GM23338 (cell line): ENCODE measurements around the gene PRDM2. TPM values are rescaled to one million over a fixed set of nuclear protein-coding genes. Genes with fewer than 3 reads are reported as not detected.

ENCODE experiments used
- ATAC-seq: fragments of 200-7000 bp; cut with Tn5 transposase; 3 replicates; pipeline ENCODE4 v1.9.1; 2020
- DNase-seq: peaks from one replicate; pipeline ENCODE4 v3.0.0-alpha.2; 2015; ENCODE audit warnings: low spot score
- H2AFZ ChIP-seq: fragments of 200-600 bp; sonication (generic); 2 replicates; pipeline ENCODE4 v1.8.0; 2016; ENCODE audit warnings: antibody characterized with exemption, mild to moderate bottlenecking, moderate library complexity
- H3F3A ChIP-seq: fragments of 200-600 bp; sonication (generic); replicated peaks from 2 replicates; pipeline ENCODE4 v1.8.0; 2017; ENCODE audit warnings: antibody characterized with exemption, mixed run types, low read depth
- H3K27ac ChIP-seq: fragments of 200-600 bp; sonication (generic); 2 replicates; pipeline ENCODE4 v1.6.1; 2016; ENCODE audit warnings: low read depth
- H3K27me3 ChIP-seq: fragments of 200-600 bp; sonication (generic); 2 replicates; pipeline ENCODE4 v1.8.0; 2016; ENCODE audit warnings: mild to moderate bottlenecking, mixed run types, moderate library complexity; ENCODE audit not compliant: insufficient read depth
- H3K36me3 ChIP-seq: fragments of 200-600 bp; sonication (generic); 2 replicates; pipeline ENCODE4 v1.8.0; 2016; ENCODE audit warnings: mild to moderate bottlenecking; ENCODE audit not compliant: insufficient read depth
- H3K4me1 ChIP-seq: fragments of 200-600 bp; sonication (generic); 2 replicates; pipeline ENCODE4 v1.8.0; 2016; ENCODE audit warnings: mild to moderate bottlenecking, moderate library complexity; ENCODE audit not compliant: insufficient read depth
- H3K4me2 ChIP-seq: fragments of 200-600 bp; sonication (generic); 2 replicates; pipeline ENCODE4 v1.7.1; 2017; ENCODE audit warnings: mixed run types
- H3K4me3 ChIP-seq: fragments of 200-600 bp; sonication (generic); 2 replicates; pipeline ENCODE4 v1.6.1; 2016; ENCODE audit warnings: mixed run types
- H3K79me2 ChIP-seq: fragments of 200-600 bp; sonication (generic); replicated peaks from 2 replicates; pipeline ENCODE4 v1.8.0; 2017; ENCODE audit warnings: mild to moderate bottlenecking; ENCODE audit not compliant: insufficient read depth
- H3K9me2 ChIP-seq: fragments of 200-600 bp; sonication (generic); 2 replicates; pipeline ENCODE4 v1.8.0; 2017; ENCODE audit not compliant: insufficient read depth
- H4K20me1 ChIP-seq: fragments of 200-600 bp; sonication (generic); replicated peaks from 2 replicates; pipeline ENCODE4 v1.8.0; 2017; ENCODE audit warnings: mild to moderate bottlenecking; ENCODE audit not compliant: insufficient read depth
- H3K27ac Mint-ChIP-seq: 2 replicates; pipeline ENCODE4 v1.8.0; 2020; ENCODE audit warnings: inconsistent platforms, mild to moderate bottlenecking, moderate library complexity, mixed read lengths
- H3K27me3 Mint-ChIP-seq: 3 replicates; pipeline ENCODE4 v1.8.0; 2022; ENCODE audit warnings: low read depth, mild to moderate bottlenecking, moderate library complexity, mixed read lengths, inconsistent platforms; ENCODE audit not compliant: insufficient read depth, poor library complexity
- H3K36me3 Mint-ChIP-seq: 3 replicates; pipeline ENCODE4 v1.8.0; 2021; ENCODE audit warnings: low read depth, mild to moderate bottlenecking, inconsistent platforms, moderate library complexity, mixed read lengths
- H3K4me1 Mint-ChIP-seq: 3 replicates; pipeline ENCODE4 v1.8.0; 2020; ENCODE audit warnings: mild to moderate bottlenecking, inconsistent platforms, mixed read lengths
- H3K4me3 Mint-ChIP-seq: 3 replicates; pipeline ENCODE4 v1.8.0; 2021; ENCODE audit warnings: moderate library complexity, mild to moderate bottlenecking, inconsistent platforms, mixed read lengths
- H3K9me3 Mint-ChIP-seq: 3 replicates; pipeline ENCODE4 v1.8.0; 2020; ENCODE audit warnings: moderate library complexity, mild to moderate bottlenecking, inconsistent platforms, mixed read lengths
- CREB1 ChIP-seq: fragments of 250-450 bp; sonication (Bioruptor Pico); IDR thresholded peaks from 2 replicates; pipeline ENCODE4 v1.5.0; 2020; ENCODE audit warnings: low read depth, mild to moderate bottlenecking, moderate library complexity
- EZH2 ChIP-seq: fragments of 200-600 bp; sonication (generic); IDR thresholded peaks from one replicate; pipeline ENCODE4 v1.8.0; 2017; ENCODE audit warnings: antibody characterized with exemption, mild to moderate bottlenecking, low read depth; ENCODE audit not compliant: unreplicated experiment
- EZH2phosphoT487 ChIP-seq: fragments of 200-600 bp; sonication (generic); IDR thresholded peaks from one replicate; pipeline ENCODE4 v1.8.1; 2018; ENCODE audit warnings: antibody characterized with exemption; ENCODE audit not compliant: unreplicated experiment
- JUNB ChIP-seq: IDR thresholded peaks from one replicate; pipeline ENCODE4 v1.6.1; 2016; ENCODE audit warnings: antibody characterized with exemption; ENCODE audit not compliant: unreplicated experiment
- NANOG ChIP-seq: IDR thresholded peaks from 2 replicates; pipeline ENCODE4 v1.6.1; 2016; ENCODE audit warnings: antibody characterized with exemption, borderline replicate concordance
- POLR2AphosphoS5 ChIP-seq: IDR thresholded peaks from 2 replicates; pipeline ENCODE4 v1.6.1; 2016; ENCODE audit warnings: antibody characterized with exemption, low read depth
- STAT1 ChIP-seq: IDR thresholded peaks from one replicate; pipeline ENCODE4 v1.6.1; 2016; ENCODE audit warnings: antibody characterized with exemption; ENCODE audit not compliant: unreplicated experiment
- ZNF114 ChIP-seq: fragments of 250-450 bp; sonication (Bioruptor Pico); IDR thresholded peaks from 2 replicates; pipeline ENCODE4 v1.5.0; 2020; ENCODE audit warnings: mild to moderate bottlenecking, moderate library complexity
- ZNF331 ChIP-seq: fragments of 250-450 bp; sonication (Bioruptor Pico); IDR thresholded peaks from 2 replicates; pipeline ENCODE4 v1.5.0; 2020; ENCODE audit warnings: low read depth, mild to moderate bottlenecking, moderate library complexity
- polyA plus RNA-seq: library from polyadenylated mRNA; unstranded; fragments of >200 nt; fragmentation: Nextera tagmentation; extraction: Ambion mirVana; gene quantifications from 2 replicates; pipeline ENCODE4 v1.2.1, GENCODE V29; 2016
- total RNA-seq: library from RNA; depleted of rRNA; stranded (reverse); fragments of >200 nt; shearing (Covaris generic); gene quantifications from 2 replicates; pipeline ENCODE4 v1.2.3, GENCODE V29; 2014
- TF ChIP-seq, protein P1 (sequence below): IDR thresholded peaks from one replicate; pipeline ENCODE4 v1.6.1; 2018; ENCODE audit warnings: antibody characterized with exemption; ENCODE audit not compliant: unreplicated experiment
- TF ChIP-seq, protein P2 (sequence below): IDR thresholded peaks from 2 replicates; pipeline ENCODE4 v1.6.1; 2016; ENCODE audit warnings: antibody characterized with exemption
- TF ChIP-seq, protein P3 (sequence below): fragments of 250-450 bp; sonication (Bioruptor Pico); IDR thresholded peaks from 2 replicates; pipeline ENCODE4 v1.5.0; 2020; ENCODE audit warnings: mild to moderate bottlenecking, moderate library complexity
- TF ChIP-seq, protein P4 (sequence below), 2 experiments: fragments of 200-600 bp in 1 of 2; sonication (generic) in 1 of 2; conservative IDR thresholded peaks; 2 replicates each; pipeline versions ENCODE4 v1.5.1 to v1.6.1; 2016 to 2017; ENCODE audit warnings: antibody characterized with exemption in 2 of 2, low read depth in 2 of 2, mild to moderate bottlenecking in 2 of 2, moderate library complexity in 1 of 2

PRDM2 gene
- total and polyA plus RNA-seq, 2 experiments from 2014 or later: 11.6 to 28.3 TPM

DNA sequence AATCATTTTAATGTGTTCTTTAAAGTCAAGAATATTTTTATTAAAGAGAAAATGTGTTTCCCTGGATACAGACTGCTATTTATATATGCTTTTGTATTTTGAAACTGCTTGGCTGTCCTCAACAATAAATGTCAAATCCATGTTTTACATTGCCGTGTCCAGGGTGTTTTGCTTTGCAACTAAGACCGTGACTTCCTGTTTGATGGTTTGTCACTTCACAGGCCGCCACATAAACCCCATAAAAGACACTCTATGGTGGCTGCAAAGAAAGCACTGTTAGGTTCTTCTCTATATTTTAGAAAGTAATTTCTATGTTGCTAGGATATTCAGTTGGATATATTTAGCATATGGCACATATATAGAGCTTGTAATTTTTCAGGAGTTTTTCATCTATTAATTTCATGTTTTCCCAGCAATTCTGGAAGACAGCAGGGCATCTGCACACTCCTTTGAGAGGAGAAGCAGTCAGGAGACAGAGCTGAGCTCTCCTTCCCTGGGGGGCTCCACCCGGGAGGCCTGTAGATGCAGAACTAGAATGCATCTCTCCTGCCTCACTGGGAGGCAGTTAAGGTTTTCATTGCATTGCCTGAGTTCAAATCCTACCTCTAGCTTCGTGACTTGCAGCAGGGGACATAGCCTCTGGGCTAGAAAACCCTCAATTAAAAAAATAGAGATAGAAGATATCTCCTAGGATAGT is 33.1 kb downstream of the PRDM2 start:
- H3K4me3 Mint-ChIP-seq: no peak overlapping the region
- no peaks in the 10 kb centered on the region for H3K9me3 Mint-ChIP-seq
- Histone ChIP-seq H3K4me1 (no peaks in the 10 kb centered on the region), H3K79me2 (no peaks in the 10 kb centered on the region), H3K36me3 (no peaks in the 10 kb centered on the region), H3K4me2 (no peak overlapping the region), H3K9me2 (no peaks in the 10 kb centered on the region), H2AFZ (no peak overlapping the region), H3F3A (no peaks in the 10 kb centered on the region), H3K27ac (no peak overlapping the region), H4K20me1 (peaks cover 23% of the 10 kb centered on the region), H3K4me3 (no peak overlapping the region), H3K27me3 (0 out of 2 replicates have a peak, but pooled peaks cover 1% of the 10 kb centered on the region)
- DNase-seq (no peak), ATAC-seq (no peak)
- no peaks in the 10 kb centered on the region for H3K36me3 Mint-ChIP-seq
- H3K4me1 Mint-ChIP-seq: no peaks in the 10 kb centered on the region
- TF ChIP-seq CREB1 (no peak), JUNB (no peak), EZH2phosphoT487 (no peak), EZH2 (no peak), STAT1 (no peak), NANOG (no peak), ZNF114 (no peak), POLR2AphosphoS5 (no peak), ZNF331 (CRISPR knock-in tag) (no peak)
- TF ChIP-seq, protein P1, sequence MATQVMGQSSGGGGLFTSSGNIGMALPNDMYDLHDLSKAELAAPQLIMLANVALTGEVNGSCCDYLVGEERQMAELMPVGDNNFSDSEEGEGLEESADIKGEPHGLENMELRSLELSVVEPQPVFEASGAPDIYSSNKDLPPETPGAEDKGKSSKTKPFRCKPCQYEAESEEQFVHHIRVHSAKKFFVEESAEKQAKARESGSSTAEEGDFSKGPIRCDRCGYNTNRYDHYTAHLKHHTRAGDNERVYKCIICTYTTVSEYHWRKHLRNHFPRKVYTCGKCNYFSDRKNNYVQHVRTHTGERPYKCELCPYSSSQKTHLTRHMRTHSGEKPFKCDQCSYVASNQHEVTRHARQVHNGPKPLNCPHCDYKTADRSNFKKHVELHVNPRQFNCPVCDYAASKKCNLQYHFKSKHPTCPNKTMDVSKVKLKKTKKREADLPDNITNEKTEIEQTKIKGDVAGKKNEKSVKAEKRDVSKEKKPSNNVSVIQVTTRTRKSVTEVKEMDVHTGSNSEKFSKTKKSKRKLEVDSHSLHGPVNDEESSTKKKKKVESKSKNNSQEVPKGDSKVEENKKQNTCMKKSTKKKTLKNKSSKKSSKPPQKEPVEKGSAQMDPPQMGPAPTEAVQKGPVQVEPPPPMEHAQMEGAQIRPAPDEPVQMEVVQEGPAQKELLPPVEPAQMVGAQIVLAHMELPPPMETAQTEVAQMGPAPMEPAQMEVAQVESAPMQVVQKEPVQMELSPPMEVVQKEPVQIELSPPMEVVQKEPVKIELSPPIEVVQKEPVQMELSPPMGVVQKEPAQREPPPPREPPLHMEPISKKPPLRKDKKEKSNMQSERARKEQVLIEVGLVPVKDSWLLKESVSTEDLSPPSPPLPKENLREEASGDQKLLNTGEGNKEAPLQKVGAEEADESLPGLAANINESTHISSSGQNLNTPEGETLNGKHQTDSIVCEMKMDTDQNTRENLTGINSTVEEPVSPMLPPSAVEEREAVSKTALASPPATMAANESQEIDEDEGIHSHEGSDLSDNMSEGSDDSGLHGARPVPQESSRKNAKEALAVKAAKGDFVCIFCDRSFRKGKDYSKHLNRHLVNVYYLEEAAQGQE: no peak
- TF ChIP-seq, protein P2, sequence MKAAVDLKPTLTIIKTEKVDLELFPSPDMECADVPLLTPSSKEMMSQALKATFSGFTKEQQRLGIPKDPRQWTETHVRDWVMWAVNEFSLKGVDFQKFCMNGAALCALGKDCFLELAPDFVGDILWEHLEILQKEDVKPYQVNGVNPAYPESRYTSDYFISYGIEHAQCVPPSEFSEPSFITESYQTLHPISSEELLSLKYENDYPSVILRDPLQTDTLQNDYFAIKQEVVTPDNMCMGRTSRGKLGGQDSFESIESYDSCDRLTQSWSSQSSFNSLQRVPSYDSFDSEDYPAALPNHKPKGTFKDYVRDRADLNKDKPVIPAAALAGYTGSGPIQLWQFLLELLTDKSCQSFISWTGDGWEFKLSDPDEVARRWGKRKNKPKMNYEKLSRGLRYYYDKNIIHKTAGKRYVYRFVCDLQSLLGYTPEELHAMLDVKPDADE: no peak
- TF ChIP-seq, protein P3, sequence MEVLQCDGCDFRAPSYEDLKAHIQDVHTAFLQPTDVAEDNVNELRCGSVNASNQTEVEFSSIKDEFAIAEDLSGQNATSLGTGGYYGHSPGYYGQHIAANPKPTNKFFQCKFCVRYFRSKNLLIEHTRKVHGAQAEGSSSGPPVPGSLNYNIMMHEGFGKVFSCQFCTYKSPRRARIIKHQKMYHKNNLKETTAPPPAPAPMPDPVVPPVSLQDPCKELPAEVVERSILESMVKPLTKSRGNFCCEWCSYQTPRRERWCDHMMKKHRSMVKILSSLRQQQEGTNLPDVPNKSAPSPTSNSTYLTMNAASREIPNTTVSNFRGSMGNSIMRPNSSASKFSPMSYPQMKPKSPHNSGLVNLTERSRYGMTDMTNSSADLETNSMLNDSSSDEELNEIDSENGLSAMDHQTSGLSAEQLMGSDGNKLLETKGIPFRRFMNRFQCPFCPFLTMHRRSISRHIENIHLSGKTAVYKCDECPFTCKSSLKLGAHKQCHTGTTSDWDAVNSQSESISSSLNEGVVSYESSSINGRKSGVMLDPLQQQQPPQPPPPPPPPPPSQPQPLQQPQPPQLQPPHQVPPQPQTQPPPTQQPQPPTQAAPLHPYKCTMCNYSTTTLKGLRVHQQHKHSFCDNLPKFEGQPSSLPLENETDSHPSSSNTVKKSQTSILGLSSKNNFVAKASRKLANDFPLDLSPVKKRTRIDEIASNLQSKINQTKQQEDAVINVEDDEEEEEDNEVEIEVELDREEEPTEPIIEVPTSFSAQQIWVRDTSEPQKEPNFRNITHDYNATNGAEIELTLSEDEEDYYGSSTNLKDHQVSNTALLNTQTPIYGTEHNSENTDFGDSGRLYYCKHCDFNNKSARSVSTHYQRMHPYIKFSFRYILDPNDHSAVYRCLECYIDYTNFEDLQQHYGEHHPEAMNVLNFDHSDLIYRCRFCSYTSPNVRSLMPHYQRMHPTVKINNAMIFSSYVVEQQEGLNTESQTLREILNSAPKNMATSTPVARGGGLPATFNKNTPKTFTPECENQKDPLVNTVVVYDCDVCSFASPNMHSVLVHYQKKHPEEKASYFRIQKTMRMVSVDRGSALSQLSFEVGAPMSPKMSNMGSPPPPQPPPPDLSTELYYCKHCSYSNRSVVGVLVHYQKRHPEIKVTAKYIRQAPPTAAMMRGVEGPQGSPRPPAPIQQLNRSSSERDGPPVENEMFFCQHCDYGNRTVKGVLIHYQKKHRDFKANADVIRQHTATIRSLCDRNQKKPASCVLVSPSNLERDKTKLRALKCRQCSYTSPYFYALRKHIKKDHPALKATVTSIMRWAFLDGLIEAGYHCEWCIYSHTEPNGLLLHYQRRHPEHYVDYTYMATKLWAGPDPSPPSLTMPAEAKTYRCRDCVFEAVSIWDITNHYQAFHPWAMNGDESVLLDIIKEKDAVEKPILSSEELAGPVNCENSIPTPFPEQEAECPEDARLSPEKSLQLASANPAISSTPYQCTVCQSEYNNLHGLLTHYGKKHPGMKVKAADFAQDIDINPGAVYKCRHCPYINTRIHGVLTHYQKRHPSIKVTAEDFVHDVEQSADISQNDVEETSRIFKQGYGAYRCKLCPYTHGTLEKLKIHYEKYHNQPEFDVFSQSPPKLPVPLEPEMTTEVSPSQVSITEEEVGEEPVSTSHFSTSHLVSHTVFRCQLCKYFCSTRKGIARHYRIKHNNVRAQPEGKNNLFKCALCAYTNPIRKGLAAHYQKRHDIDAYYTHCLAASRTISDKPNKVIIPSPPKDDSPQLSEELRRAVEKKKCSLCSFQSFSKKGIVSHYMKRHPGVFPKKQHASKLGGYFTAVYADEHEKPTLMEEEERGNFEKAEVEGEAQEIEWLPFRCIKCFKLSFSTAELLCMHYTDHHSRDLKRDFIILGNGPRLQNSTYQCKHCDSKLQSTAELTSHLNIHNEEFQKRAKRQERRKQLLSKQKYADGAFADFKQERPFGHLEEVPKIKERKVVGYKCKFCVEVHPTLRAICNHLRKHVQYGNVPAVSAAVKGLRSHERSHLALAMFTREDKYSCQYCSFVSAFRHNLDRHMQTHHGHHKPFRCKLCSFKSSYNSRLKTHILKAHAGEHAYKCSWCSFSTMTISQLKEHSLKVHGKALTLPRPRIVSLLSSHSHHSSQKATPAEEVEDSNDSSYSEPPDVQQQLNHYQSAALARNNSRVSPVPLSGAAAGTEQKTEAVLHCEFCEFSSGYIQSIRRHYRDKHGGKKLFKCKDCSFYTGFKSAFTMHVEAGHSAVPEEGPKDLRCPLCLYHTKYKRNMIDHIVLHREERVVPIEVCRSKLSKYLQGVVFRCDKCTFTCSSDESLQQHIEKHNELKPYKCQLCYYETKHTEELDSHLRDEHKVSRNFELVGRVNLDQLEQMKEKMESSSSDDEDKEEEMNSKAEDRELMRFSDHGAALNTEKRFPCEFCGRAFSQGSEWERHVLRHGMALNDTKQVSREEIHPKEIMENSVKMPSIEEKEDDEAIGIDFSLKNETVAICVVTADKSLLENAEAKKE (CRISPR knock-in tag): no peak
- TF ChIP-seq, protein P4, sequence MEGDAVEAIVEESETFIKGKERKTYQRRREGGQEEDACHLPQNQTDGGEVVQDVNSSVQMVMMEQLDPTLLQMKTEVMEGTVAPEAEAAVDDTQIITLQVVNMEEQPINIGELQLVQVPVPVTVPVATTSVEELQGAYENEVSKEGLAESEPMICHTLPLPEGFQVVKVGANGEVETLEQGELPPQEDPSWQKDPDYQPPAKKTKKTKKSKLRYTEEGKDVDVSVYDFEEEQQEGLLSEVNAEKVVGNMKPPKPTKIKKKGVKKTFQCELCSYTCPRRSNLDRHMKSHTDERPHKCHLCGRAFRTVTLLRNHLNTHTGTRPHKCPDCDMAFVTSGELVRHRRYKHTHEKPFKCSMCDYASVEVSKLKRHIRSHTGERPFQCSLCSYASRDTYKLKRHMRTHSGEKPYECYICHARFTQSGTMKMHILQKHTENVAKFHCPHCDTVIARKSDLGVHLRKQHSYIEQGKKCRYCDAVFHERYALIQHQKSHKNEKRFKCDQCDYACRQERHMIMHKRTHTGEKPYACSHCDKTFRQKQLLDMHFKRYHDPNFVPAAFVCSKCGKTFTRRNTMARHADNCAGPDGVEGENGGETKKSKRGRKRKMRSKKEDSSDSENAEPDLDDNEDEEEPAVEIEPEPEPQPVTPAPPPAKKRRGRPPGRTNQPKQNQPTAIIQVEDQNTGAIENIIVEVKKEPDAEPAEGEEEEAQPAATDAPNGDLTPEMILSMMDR (conservative IDR thresholded peaks at IDR 0.05; ENCODE audit: low read depth in 2 of 2): no peak
- peaks cover 3% of the 10 kb centered on the region for H3K27me3 Mint-ChIP-seq
- H3K27ac Mint-ChIP-seq: no peak overlapping the region
